Hepatocyte (in vitro differentiated cells): ENCODE results near the gene CAB39L. TPM values are rescaled to one million over a fixed set of nuclear protein-coding genes. Genes with fewer than 3 reads are reported as not detected.

ENCODE experiments used
- DNase-seq: peaks from one replicate; pipeline ENCODE4 v3.0.0-alpha.2; 2016; ENCODE audit warnings: low spot score
- H2AFZ ChIP-seq: fragments of 200-600 bp; sonication (generic); 2 replicates; pipeline ENCODE4 v1.6.0; 2016; ENCODE audit warnings: antibody characterized with exemption, mild to moderate bottlenecking
- H3K27ac ChIP-seq: fragments of 200-600 bp; sonication (generic); 2 replicates; pipeline ENCODE4 v1.5.1; 2016; ENCODE audit warnings: mild to moderate bottlenecking
- H3K27me3 ChIP-seq: fragments of 200-600 bp; sonication (generic); 2 replicates; pipeline ENCODE4 v1.6.1; 2016
- H3K36me3 ChIP-seq: fragments of 200-600 bp; sonication (generic); replicated peaks from 2 replicates; pipeline ENCODE4 v1.5.1; 2016; ENCODE audit warnings: low read depth; ENCODE audit not compliant: insufficient read depth
- H3K4me1 ChIP-seq: fragments of 200-600 bp; sonication (generic); 2 replicates; pipeline ENCODE4 v1.5.1; 2016; ENCODE audit warnings: mild to moderate bottlenecking, moderate library complexity; ENCODE audit not compliant: insufficient read depth
- H3K4me2 ChIP-seq: fragments of 200-600 bp; sonication (generic); 2 replicates; pipeline ENCODE4 v1.6.0; 2016
- H3K4me3 ChIP-seq: fragments of 200-600 bp; sonication (generic); 2 replicates; pipeline ENCODE4 v1.5.1; 2016; ENCODE audit warnings: mild to moderate bottlenecking
- H3K79me2 ChIP-seq: fragments of 200-600 bp; sonication (generic); 2 replicates; pipeline ENCODE4 v1.6.0; 2017; ENCODE audit warnings: mild to moderate bottlenecking
- H3K9me2 ChIP-seq: fragments of 200-600 bp; sonication (generic); replicated peaks from 2 replicates; pipeline ENCODE4 v1.6.0; 2017; ENCODE audit warnings: mild to moderate bottlenecking; ENCODE audit not compliant: insufficient read depth
- H3K9me3 ChIP-seq: fragments of 200-600 bp; sonication (generic); 2 replicates; pipeline ENCODE4 v1.5.1; 2016; ENCODE audit warnings: low read depth, mild to moderate bottlenecking
- H4K20me1 ChIP-seq: fragments of 200-600 bp; sonication (generic); 2 replicates; pipeline ENCODE4 v1.6.0; 2016; ENCODE audit warnings: mild to moderate bottlenecking; ENCODE audit not compliant: insufficient read depth, poor library complexity, severe bottlenecking
- CTCF ChIP-seq: fragments of 200-600 bp; sonication (generic); IDR thresholded peaks from 2 replicates; pipeline ENCODE4 v1.5.1; 2016; ENCODE audit warnings: antibody characterized with exemption, mild to moderate bottlenecking; ENCODE audit not compliant: poor library complexity
- EZH2 ChIP-seq: fragments of 200-600 bp; sonication (generic); IDR thresholded peaks from 2 replicates; pipeline ENCODE4 v1.6.1; 2016; ENCODE audit warnings: antibody characterized with exemption, mild to moderate bottlenecking, borderline replicate concordance
- EZH2phosphoT487 ChIP-seq: fragments of 200-600 bp; sonication (generic); IDR thresholded peaks from one replicate; pipeline ENCODE4 v1.6.1; 2018; ENCODE audit warnings: antibody characterized with exemption, mild to moderate bottlenecking, low read depth, moderate library complexity; ENCODE audit not compliant: unreplicated experiment, severe bottlenecking
- WGBS: methylation state at CpG from one replicate; pipeline ENCODE4 v1.1.6; 2016; ENCODE audit warnings: low lambda C conversion rate; ENCODE audit errors: missing lambda C conversion rate; 5-methylcytosine and 5-hydroxymethylcytosine counted together
- polyA plus RNA-seq: library from polyadenylated mRNA; unstranded; fragments of >200 nt; fragmentation: Nextera tagmentation; extraction: Ambion mirVana; gene quantifications from 2 replicates; pipeline ENCODE4 v1.2.1, GENCODE V29; 2016
- total RNA-seq: library from RNA; depleted of rRNA; stranded (reverse); fragments of >200 nt; gene quantifications from 2 replicates; pipeline ENCODE4 v1.2.3, GENCODE V29; 2014

CAB39L gene
- total and polyA plus RNA-seq, 2 experiments from 2014 or later = 13.7 to 20.4 TPM

- Histone ChIP-seq H4K20me1 (no peaks in the 10 kb centered on the region), H3K4me1 (no peaks in the 10 kb centered on the region), H3K79me2 (no peaks in the 10 kb centered on the region), H3K4me3 (no peak overlapping the region), H3K27ac (no peak overlapping the region), H3K4me2 (no peak overlapping the region), H3K27me3 (no peaks in the 10 kb centered on the region), H3K9me3 (peaks cover 6% of the 10 kb centered on the region), H2AFZ (no peak overlapping the region), H3K36me3 (no peaks in the 10 kb centered on the region), H3K9me2 (no peaks in the 10 kb centered on the region)
- DNase-seq = no peak
- TF ChIP-seq CTCF = no peak
- TF ChIP-seq EZH2phosphoT487 = no peak
- no peak for TF ChIP-seq EZH2
Observed at GRCh38 chr13:49356223-49356622, 87.6 kb downstream of the CAB39L start.

- DNase-seq = no peak
- Histone ChIP-seq H3K9me2 (no peaks in the 10 kb centered on the region), H3K4me2 (no peak overlapping the region), H4K20me1 (no peaks in the 10 kb centered on the region), H2AFZ (no peak overlapping the region), H3K27ac (peak overlapping the region; percentile 17), H3K9me3 (peaks cover 6% of the 10 kb centered on the region), H3K4me3 (no peak overlapping the region), H3K36me3 (no peaks in the 10 kb centered on the region), H3K4me1 (no peaks in the 10 kb centered on the region), H3K79me2 (no peaks in the 10 kb centered on the region), H3K27me3 (no peaks in the 10 kb centered on the region)
- TF ChIP-seq EZH2phosphoT487 (no peak), CTCF (no peak), EZH2 (no peak)
- 83% methylated on average over 1 of the region's 1 CpG for WGBS
Observed at GRCh38 chr13:49354719-49355118, 89.1 kb downstream of the CAB39L start.

GRCh38 chr13:49353908-49354307 is 90.0 kb downstream of the CAB39L start:
- Histone ChIP-seq H3K36me3 (no peaks in the 10 kb centered on the region), H3K27ac (peak overlapping the region; percentile 17), H4K20me1 (no peaks in the 10 kb centered on the region), H3K4me1 (no peaks in the 10 kb centered on the region), H3K9me2 (no peaks in the 10 kb centered on the region), H3K9me3 (peaks cover 6% of the 10 kb centered on the region), H3K79me2 (no peaks in the 10 kb centered on the region), H3K4me3 (no peak overlapping the region), H3K4me2 (no peak overlapping the region), H3K27me3 (no peaks in the 10 kb centered on the region), H2AFZ (no peak overlapping the region)
- no peak for TF ChIP-seq CTCF
- no peak for TF ChIP-seq EZH2phosphoT487
- TF ChIP-seq EZH2 = no peak
- no peak for DNase-seq
- 75% methylated on average over 3 of the region's 3 CpGs for WGBS

GRCh38 chr13:49351871-49352270 is 92.0 kb downstream of the CAB39L start:
- no peak overlapping the region for H3K4me3 ChIP-seq
- H4K20me1 ChIP-seq = no peaks in the 10 kb centered on the region
- H3K27me3 ChIP-seq = no peaks in the 10 kb centered on the region
- DNase-seq = no peak
- no peak overlapping the region for H3K4me2 ChIP-seq
- H3K4me1 ChIP-seq = no peaks in the 10 kb centered on the region
- no peaks in the 10 kb centered on the region for H3K36me3 ChIP-seq
- H2AFZ ChIP-seq = no peak overlapping the region
- no peak overlapping the region for H3K27ac ChIP-seq
- H3K9me3 ChIP-seq = peaks cover 6% of the 10 kb centered on the region
- 82% methylated on average over 2 of the region's 2 CpGs for WGBS
- H3K9me2 ChIP-seq = no peaks in the 10 kb centered on the region
- H3K79me2 ChIP-seq = no peaks in the 10 kb centered on the region
- TF ChIP-seq EZH2 (no peak), EZH2phosphoT487 (no peak), CTCF (no peak)
